HTERT RPE-1 (cell line): Measurements from ENCODE around the gene RUNDC1.

Experiments used
- in situ Hi-C: fragments of 300-500 bp; cut with MboI; formaldehyde crosslinking; loops from 4 replicates; pipeline ENCODE4 v1.14.3; 2020; ENCODE audit warnings: low sequenced_read_pairs

Gene RUNDC1

GRCh38 chr17:43039646-43040045, 59.3 kb downstream of the RUNDC1 start:
- in situ Hi-C loops = no loop called here

GRCh38 chr17:43040655-43041054, 60.3 kb downstream of the RUNDC1 start:
- in situ Hi-C loops = no loop called here

- in situ Hi-C loops = no loop called here
These were observed 61.8 kb downstream of the RUNDC1 start for GRCh38 chr17:43042025-43042628.
